Adrenal gland (tissue), 12 donors: ENCODE measurements around the gene CCDC85C. TPM values are rescaled to one million over a fixed set of nuclear protein-coding genes. Genes with fewer than 3 reads are reported as not detected.

Experiments used
- DNase-seq, 7 donors: peaks; one replicate each; pipeline ENCODE4 v3.0.0-alpha.2; 2019 to 2020
- H3K27ac ChIP-seq, 5 donors: fragments of 200-600 bp; sonication (generic) in 4 of 5; 1 replicate in 3 of 5; 2 replicates in 2 of 5; pipeline versions ENCODE4 v1.5.1 to v1.8.0; 2016 to 2020; ENCODE audit warnings: mild to moderate bottlenecking in 1 of 5
- H3K27me3 ChIP-seq: fragments of 200-600 bp; 2 replicates; pipeline ENCODE4 v1.8.0; 2021
- H3K36me3 ChIP-seq, 2 donors: fragments of 200-600 bp; replicated peaks in 1 of 2; 1 replicate in 1 of 2; 2 replicates in 1 of 2; pipeline versions ENCODE4 v1.5.1 to v1.8.0; 2018 to 2022
- H3K4me1 ChIP-seq, 2 donors: fragments of 200-600 bp; replicated peaks in 1 of 2; 1 replicate in 1 of 2; 2 replicates in 1 of 2; pipeline versions ENCODE4 v1.5.1 to v1.8.0; 2018 to 2021
- H3K4me3 ChIP-seq, 4 donors: fragments of 200-600 bp; sonication (generic) in 3 of 4; one replicate each; pipeline ENCODE4 v1.5.1; 2016 to 2018
- H3K9me3 ChIP-seq, 3 donors: fragments of 200-600 bp; sonication (generic) in 1 of 3; replicated peaks in 1 of 3; 1 replicate in 2 of 3; 2 replicates in 1 of 3; pipeline versions ENCODE4 v1.5.1 to v1.8.0; 2016 to 2021
- POLR2A ChIP-seq, 2 donors: fragments of 450-650 bp; IDR thresholded peaks; one replicate each; pipeline ENCODE4 v1.6.1; 2017; ENCODE audit warnings: antibody characterized with exemption in 2 of 2, mild to moderate bottlenecking in 2 of 2, moderate library complexity in 1 of 2
- WGBS, 4 donors: extraction: QIAGEN DNeasy Blood & Tissue Kit in 2 of 4; methylation state at CpG; one replicate each; pipeline versions ENCODE4 v1.1.5 to v1.1.7; 2013 to 2017; 5-methylcytosine and 5-hydroxymethylcytosine counted together
- intact Hi-C, 2 donors: fragments of 100-400 bp; cut with DNase I; formaldehyde crosslinking; loops; one replicate each; pipeline versions ENCODE4 v1.14.1 to v1.15.0; 2022 to 2023
- polyA plus RNA-seq, 3 donors: library from polyadenylated mRNA; stranded (reverse); fragments of 200-250 nt in 2 of 3; fragments of 350-450 nt in 1 of 3; fragmentation: Illumina TruSeq in 1 of 3; extraction: RNeasy Lipid Tissue Mini Kit (QIAGEN cat#74804) in 1 of 3; gene quantifications; one replicate each; pipeline ENCODE4 v1.2.3, GENCODE V29; 2013 to 2014
- total RNA-seq, 9 donors: library from RNA; depleted of rRNA in 4 of 9; stranded (reverse); fragments of >200 nt in 4 of 9; fragments of 120-200 nt in 1 of 9; fragmentation: NEBNext Ultra II Directional in 1 of 9; extraction: Animal tissue kit (Norgen Biotek cat#: 25700) in 1 of 9; gene quantifications; one replicate each; pipeline versions ENCODE4 v1.1.0 to v1.2.4, GENCODE V29; 2013 to 2023
- TF ChIP-seq, protein P1 (sequence below), 6 experiments: fragments of 450-650 bp in 4 of 6; fragments of 200-600 bp in 2 of 6; sonication (generic) in 1 of 6; IDR thresholded peaks; 1 replicate in 5 of 6; 2 replicates in 1 of 6; pipeline versions ENCODE4 v1.5.1 to v1.8.0; 2016 to 2021; ENCODE audit warnings: antibody characterized with exemption in 6 of 6, mild to moderate bottlenecking in 2 of 6, moderate library complexity in 1 of 6
- donor health status: healthy with polysubstance abuse.
- donor health status: Bipolar disorder and iron deficiency.
- donor health status: DM: yes; HTN: yes; CAD: no.
- donor health status: DM: no; HTN: no; CAD: no.
- donor health status: DM: no; HTN: no; CAD: no.
- donor health status: DM: yes; HTN: yes; CAD: no.

CCDC85C gene
- total and polyA plus RNA-seq, 12 donors = 4.2 to 59.0 (median 37.9) TPM

DNA sequence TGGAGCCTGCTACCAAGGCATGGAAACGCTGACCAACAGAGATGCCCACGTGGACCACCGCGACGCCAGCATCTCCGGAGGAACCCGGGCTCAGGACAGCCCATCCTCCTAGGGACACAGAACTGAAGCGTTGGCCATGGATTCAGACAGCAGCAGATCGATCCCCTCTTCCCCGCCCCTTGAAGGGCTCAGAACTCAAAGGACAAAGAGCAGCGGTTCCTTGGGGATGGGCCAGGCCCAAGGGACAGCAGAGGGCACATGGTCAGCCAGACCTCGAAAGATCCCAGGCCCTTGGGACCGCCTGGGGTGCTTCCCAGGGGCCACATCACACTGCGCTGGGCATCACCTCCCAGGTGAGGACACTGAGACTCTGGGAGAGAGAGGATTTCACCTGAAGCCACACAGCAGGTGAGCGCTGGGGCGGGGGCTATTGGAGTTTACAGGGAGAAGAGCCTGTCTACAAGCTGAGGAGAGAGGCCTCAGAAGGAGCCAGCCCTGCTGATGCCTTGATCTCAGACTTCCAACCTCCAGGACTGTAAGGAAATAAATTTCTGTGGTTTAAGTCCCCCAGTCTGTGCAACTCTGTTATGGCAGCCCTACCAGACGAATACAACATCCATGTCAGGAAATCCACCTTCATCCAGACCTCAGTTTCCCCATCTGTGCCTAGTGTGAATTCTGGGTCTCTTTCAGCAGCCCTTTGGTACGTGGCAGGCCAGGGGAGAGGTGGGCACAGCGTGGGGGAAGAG is 73.4 kb downstream of the CCDC85C start:
- H3K9me3 ChIP-seq = no peaks in the 10 kb centered on the region
- H3K36me3 ChIP-seq = no peaks in the 10 kb centered on the region
- H3K27me3 ChIP-seq = no peaks in the 10 kb centered on the region
- no peak overlapping the region for H3K4me3 ChIP-seq
- TF ChIP-seq, protein P1, sequence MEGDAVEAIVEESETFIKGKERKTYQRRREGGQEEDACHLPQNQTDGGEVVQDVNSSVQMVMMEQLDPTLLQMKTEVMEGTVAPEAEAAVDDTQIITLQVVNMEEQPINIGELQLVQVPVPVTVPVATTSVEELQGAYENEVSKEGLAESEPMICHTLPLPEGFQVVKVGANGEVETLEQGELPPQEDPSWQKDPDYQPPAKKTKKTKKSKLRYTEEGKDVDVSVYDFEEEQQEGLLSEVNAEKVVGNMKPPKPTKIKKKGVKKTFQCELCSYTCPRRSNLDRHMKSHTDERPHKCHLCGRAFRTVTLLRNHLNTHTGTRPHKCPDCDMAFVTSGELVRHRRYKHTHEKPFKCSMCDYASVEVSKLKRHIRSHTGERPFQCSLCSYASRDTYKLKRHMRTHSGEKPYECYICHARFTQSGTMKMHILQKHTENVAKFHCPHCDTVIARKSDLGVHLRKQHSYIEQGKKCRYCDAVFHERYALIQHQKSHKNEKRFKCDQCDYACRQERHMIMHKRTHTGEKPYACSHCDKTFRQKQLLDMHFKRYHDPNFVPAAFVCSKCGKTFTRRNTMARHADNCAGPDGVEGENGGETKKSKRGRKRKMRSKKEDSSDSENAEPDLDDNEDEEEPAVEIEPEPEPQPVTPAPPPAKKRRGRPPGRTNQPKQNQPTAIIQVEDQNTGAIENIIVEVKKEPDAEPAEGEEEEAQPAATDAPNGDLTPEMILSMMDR (IDR thresholded peaks at IDR 0.05) = no peak
- TF ChIP-seq POLR2A (IDR thresholded peaks at IDR 0.05) = no peak
- intact Hi-C loops = no loop called here
- WGBS, 4 donors = 89 to 94% (median 92%) methylated on average over 9 to 19 of the region's 19 CpGs
- H3K27ac ChIP-seq = no peak overlapping the region
- no peaks in the 10 kb centered on the region for H3K4me1 ChIP-seq
- DNase-seq = no peak

DNA sequence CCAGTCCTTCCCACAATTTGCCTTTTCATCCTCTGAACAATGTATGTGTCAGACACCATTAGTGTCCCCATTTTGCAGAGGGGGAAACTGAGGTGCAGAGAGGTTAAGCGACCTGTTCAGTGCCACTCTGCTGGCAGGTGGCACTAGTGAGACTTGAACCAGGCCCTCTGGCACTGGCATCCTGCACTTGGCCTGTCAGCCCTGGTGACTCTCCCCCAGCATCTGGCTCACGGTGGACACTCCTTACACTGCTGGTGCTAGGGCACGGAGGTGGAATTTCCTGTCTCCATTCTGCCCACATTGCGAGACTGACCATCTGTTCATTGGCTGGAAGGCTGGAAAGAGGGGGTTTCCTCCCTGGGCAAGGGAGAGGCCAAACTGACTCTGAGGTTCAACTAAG is 74.1 kb downstream of the CCDC85C start:
- Histone ChIP-seq H3K27ac (no peak overlapping the region), H3K4me3 (no peak overlapping the region), H3K27me3 (no peaks in the 10 kb centered on the region), H3K9me3 (no peaks in the 10 kb centered on the region), H3K4me1 (no peaks in the 10 kb centered on the region), H3K36me3 (no peaks in the 10 kb centered on the region)
- intact Hi-C loops = no loop called here
- no peak for TF ChIP-seq POLR2A (IDR thresholded peaks at IDR 0.05)
- TF ChIP-seq, protein P1 (IDR thresholded peaks at IDR 0.05) = no peak
- 72 to 81% (median 77%) methylated on average over 2 to 4 of the region's 4 CpGs for WGBS, 4 donors
- DNase-seq = no peak

DNA sequence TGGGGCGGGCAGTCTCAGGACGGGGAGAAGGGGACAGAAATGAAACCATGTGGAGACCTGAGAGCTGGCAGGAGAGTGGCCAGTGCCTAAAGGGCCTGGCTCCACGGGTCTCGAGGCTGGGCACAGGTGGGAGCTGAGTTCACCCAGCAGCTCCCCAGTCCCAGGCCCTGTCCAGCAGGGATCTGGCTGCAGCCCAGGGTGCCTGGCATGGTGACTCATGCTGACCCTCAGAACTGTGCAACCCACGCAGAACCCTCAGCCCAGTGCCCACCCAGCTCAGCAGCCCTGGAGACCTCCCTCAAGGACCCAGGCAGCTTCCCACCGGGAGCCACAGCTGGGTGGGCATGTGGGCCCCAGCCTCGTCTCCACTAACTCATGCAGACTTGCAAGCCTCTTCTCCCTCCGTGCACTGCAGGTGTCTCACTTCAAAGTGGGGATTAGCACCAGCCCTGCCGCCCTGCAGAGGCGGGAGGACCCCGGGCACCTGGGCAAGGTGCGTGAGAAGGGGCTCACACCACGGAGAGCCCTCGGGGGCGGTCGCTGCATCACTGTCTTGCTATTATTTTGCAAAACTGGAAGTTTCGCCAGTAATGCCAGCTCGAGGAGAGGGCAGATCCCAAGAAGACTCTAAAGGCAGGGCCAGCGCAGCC is 76.5 kb downstream of the CCDC85C start:
- no peaks in the 10 kb centered on the region for H3K9me3 ChIP-seq
- H3K27ac ChIP-seq = no peak overlapping the region
- TF ChIP-seq, protein P1 (IDR thresholded peaks at IDR 0.05) = no peak
- TF ChIP-seq POLR2A (IDR thresholded peaks at IDR 0.05) = no peak
- peaks cover 10 to 13% of the 10 kb centered on the region in 2 donors for H3K4me1 ChIP-seq
- no peaks in the 10 kb centered on the region for H3K27me3 ChIP-seq
- intact Hi-C loops = no loop called here
- 71 to 86% (median 77%) methylated on average over 15 to 19 of the region's 19 CpGs for WGBS, 4 donors
- peak in 1 of 7 donors; percentile 33 for DNase-seq
- H3K36me3 ChIP-seq = no peaks in the 10 kb centered on the region
- H3K4me3 ChIP-seq = no peak overlapping the region

DNA sequence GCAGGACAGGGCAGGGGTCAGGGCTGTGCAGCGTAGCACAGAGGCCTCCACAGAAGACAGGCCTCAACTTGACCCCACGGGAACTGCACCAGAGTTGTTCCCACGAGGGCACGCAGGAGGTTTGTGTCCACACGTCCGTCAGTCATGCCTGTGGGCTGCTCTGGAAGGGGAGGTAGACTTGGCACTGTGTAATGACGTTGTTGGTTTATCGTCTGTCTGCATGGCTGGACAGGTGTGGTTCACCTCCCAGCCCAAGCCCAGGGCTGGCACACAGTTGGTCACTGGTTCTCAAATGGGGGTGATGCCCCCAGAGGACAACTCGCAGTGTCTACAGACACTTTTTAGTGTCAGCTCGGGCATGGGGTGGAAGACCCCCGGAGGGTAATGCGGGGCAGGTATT is 77.0 kb downstream of the CCDC85C start:
- H3K9me3 ChIP-seq = no peaks in the 10 kb centered on the region
- 77 to 89% (median 88%) methylated on average over 10 to 12 of the region's 12 CpGs for WGBS, 4 donors
- no peak for DNase-seq
- no peak overlapping the region for H3K27ac ChIP-seq
- TF ChIP-seq POLR2A (IDR thresholded peaks at IDR 0.05) = no peak
- TF ChIP-seq, protein P1 (IDR thresholded peaks at IDR 0.05) = no peak
- peaks cover 12 to 15% of the 10 kb centered on the region in 2 donors for H3K4me1 ChIP-seq
- H3K4me3 ChIP-seq = no peak overlapping the region
- intact Hi-C loops = no loop called here
- H3K27me3 ChIP-seq = no peaks in the 10 kb centered on the region
- no peaks in the 10 kb centered on the region for H3K36me3 ChIP-seq
